SH-SY5Y (cell line): ENCODE results near the gene TPST2.

ENCODE experiments used
- GATA2 ChIP-seq: IDR thresholded peaks from 2 replicates; pipeline ENCODE4 v1.6.1; 2011; ENCODE audit warnings: mild to moderate bottlenecking, low read depth, low read length
- GATA3 ChIP-seq: IDR thresholded peaks from 2 replicates; pipeline ENCODE4 v1.6.1; 2011; ENCODE audit warnings: low read depth, mild to moderate bottlenecking, low read length, moderate library complexity

GRCh38 chr22:26474682-26475081 is 115.2 kb downstream of the TPST2 start:
- TF ChIP-seq GATA2 (no peak), GATA3 (no peak)
